ENCODE data around the gene TUT4.

GRCh38 chr1:52413410-52413989 lies 139.4 kb downstream of the TUT4 start:
- no peak for TF ChIP-seq EZH2 (IDR thresholded peaks at IDR 0.05; ENCODE audit: insufficient read depth, poor library complexity, severe bottlenecking)
- no peak for TF ChIP-seq EZH2phosphoT487 (IDR thresholded peaks at IDR 0.05; ENCODE audit: insufficient read depth, low read depth)
